AG09319 (cell line): Measurements from ENCODE around the gene TRABD2B.

Experiments
- DNase-seq: peaks from one replicate; pipeline ENCODE4 v3.0.0-alpha.2; 2010; ENCODE audit warnings: low read depth; ENCODE audit errors: extremely low read depth
- CTCF ChIP-seq: IDR thresholded peaks from 2 replicates; pipeline ENCODE4 v1.5.1; 2011; ENCODE audit warnings: low read depth, mild to moderate bottlenecking, inconsistent platforms, low read length, moderate library complexity

TRABD2B gene

GRCh38 chr1:47868348-47868676 is 128.9 kb downstream of the TRABD2B start:
- DNase-seq = no peak
- TF ChIP-seq CTCF = no peak

DNA sequence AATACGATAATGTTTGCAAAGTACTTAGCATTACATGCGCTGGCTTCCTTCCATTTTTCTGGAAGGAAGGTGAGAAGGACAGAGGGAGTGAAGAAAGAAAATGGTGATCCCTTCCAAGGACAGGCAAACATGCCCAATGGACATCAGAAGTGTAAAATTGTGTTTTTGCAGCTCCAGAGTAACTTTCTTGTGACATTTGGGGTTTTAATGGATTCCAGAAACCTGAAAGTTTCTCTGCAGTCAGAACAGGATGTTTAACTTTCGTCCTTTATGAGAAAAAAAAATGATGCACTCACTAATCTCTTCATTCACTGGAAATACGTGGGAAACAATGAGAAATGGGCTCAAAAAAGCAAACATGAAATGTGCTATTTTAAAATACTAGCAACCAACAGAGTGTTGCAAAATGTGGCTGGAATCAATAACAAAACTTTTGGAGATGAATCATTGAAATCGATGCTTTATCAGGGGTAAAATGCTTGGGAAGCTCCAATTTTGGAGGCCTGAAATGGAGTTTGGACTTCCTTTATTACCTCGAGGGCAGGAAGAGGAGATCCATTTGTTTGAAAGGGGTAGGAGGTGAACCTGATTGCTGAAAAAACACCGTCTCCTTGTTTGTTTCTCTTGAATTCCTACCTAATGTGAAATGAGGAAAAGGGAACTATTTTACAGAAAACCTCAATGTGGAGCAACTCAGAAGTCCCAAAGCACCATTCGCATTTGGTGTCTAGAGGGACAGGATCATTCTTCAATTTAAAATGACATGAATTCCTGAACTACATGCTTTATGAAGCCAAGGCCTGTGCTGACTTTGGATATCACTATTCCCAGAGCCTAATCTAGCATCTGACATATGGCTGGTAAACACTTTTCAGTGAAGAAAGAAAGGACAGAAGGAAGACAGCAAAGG is 129.5 kb downstream of the TRABD2B start:
- no peak for TF ChIP-seq CTCF
- DNase-seq = no peak

- DNase-seq = no peak
- no peak for TF ChIP-seq CTCF
Observed at GRCh38 chr1:47866601-47867437, 130.4 kb downstream of the TRABD2B start.

- TF ChIP-seq CTCF = no peak
- no peak for DNase-seq
Observed at GRCh38 chr1:47865881-47866535, 131.2 kb downstream of the TRABD2B start.

- no peak for TF ChIP-seq CTCF
- DNase-seq = no peak
Observed at GRCh38 chr1:47859092-47859743, 138.0 kb downstream of the TRABD2B start.

DNA sequence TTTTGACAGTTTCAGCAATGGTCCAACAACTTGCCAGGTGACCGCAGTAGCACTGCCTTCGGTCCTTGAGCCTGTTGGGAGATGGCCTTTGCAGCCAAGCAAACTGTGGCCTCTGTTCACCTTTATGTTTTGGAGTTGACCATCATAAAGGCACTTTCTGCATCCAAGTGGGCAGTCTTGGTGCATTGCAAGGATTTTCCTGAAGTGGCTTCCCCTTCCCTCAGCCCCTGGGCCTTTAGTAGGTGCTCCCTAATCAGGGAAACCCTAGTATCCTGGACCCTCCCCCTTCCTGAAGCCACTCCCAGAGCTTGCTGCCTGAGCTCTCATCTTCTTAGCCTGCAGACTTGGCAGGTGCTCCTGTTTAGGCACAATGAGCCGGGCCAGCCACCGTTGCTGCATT is 140.2 kb downstream of the TRABD2B start:
- TF ChIP-seq CTCF = no peak
- no peak for DNase-seq
